ENCODE measurements around the gene LDAF1.
"Not testable (repeated sequence)": the region's sequence is repeated elsewhere in the genome, so short reads cannot be mapped to it uniquely, and the experiment has no call there.

Gene LDAF1

DNA sequence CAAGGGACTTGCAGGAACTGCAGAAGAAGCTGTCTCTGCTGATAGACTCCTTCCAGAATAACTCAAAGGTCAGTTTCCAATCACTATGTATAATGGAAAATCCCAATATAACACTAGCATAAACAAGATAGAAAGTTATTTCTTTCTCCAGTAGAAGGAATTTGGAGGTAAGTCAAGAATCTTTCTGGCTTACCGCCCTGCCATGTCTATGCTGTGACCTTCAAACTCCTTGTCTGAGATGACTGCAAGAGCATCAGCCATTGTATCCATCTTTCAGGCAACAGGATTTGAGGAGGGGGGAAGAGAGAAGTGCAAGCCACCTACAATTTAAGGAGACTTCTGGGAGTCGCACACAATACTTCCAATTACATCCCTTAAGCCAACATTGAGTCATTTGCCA, 2.7 kb downstream of the LDAF1 start:
- DNase-seq (ENCODE audit: low read depth in 2 of 2, low spot score in 1 of 2) = no peak

DNA sequence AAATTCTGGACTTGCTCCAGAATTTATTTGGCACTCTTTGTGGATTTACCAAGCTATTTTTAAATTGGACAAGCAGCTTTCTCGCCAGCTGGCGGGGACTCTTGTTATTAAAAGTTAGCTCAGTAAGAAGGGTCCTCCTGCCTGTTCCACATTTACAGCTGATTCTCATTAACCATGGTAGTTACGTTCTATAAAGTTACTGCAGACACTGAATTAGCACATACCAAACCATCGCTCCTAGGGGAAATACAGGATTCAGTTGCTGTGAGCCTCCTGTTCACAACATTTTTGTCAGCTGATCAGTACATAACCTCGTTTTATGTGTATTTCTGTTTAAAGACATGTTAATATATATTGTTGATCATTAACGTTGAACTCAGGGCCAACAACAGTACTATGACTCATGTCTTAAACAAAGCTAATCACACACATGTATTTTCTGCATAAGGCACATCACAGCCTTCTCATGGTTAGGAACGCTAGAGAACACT, 4.2 kb downstream of the LDAF1 start:
- DNase-seq (ENCODE audit: low read depth in 2 of 2, low spot score in 1 of 2) = no peak

GRCh38 chr16:21163576-21163975, 5.1 kb downstream of the LDAF1 start:
- DNase-seq (ENCODE audit: low read depth in 2 of 2, low spot score in 1 of 2) = no peak

GRCh38 chr16:21164521-21165168, 6.2 kb downstream of the LDAF1 start:
- DNase-seq (ENCODE audit: low read depth in 2 of 2, low spot score in 1 of 2) = no peak

GRCh38 chr16:21166561-21166961, 8.1 kb downstream of the LDAF1 start:
- DNase-seq (ENCODE audit: low read depth in 2 of 2, low spot score in 1 of 2) = no peak

- no peak for DNase-seq (ENCODE audit: low read depth in 2 of 2, low spot score in 1 of 2)
These were observed 8.9 kb downstream of the LDAF1 start for GRCh38 chr16:21167360-21167759.

DNA sequence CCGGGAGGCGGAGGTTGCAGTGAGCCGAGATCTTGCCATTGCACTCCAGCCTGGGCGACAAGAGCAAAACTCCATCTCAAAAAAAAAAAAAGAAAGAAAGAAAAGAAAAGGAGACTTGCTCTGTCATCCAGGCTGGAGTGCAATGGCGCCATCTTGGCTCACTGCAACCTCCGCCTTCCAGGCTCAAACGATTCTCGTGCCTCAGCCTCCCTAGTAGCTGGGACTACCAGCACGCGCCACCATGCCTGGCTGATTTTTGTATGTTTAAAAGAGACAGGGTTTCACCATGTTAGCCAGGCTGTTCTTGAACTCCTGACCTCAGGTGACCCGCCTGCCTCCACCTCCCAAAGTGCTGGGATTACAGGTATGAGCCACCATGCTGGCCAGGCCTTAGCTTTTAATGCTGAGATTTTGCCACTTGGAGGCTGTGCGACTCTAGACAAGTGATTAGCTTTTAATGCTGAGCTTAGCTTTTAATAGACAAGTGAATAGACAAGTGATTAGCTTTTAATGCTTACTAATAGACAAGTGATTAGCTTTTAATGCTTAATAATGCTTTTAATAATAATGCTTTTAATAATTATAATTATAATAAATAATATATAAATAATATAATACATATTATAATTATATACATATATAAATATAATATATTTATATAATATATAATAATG, 9.6 kb downstream of the LDAF1 start:
- no peak for DNase-seq (ENCODE audit: low read depth in 2 of 2, low spot score in 1 of 2)

DNA sequence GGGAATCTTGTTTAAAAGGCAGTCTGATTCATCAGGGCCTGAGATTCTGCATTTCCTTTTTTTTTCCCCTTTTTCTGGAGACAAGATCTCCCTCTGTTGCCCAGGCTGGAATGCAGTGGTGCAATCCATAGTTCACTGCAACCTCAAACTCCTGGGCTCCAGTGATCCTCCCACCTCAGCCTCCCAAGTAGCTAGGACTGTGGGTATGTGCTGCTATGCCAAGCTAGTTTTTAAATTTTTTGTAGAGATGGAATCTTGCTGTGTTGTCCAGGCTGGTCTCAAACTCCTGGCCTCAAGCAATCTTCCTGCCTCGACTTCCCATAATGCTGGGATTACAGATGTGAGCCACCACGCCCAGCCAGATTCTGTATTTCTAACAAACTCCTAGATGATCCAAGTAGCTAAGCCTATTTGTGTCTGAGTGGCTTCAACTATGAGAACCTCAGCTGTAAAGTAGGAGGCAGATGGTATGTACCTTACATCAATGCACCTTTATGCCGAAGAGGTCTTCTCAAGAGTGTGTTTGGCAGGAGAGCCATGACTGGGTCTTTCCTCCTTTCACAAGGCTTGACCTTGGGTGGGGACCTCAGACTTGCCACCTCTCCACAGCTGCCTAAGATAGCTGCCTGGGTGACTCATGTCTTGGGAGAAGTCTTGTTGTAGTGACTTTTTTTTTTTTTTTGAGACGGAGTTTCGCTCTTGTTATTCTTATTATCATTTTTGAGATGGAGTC, 10.9 kb downstream of the LDAF1 start:
- DNase-seq (ENCODE audit: low read depth in 2 of 2, low spot score in 1 of 2) = no peak

- DNase-seq (ENCODE audit: low read depth in 2 of 2, low spot score in 1 of 2) = not testable (repeated sequence)
These were observed 11.6 kb downstream of the LDAF1 start for GRCh38 chr16:21170116-21170515.

DNA sequence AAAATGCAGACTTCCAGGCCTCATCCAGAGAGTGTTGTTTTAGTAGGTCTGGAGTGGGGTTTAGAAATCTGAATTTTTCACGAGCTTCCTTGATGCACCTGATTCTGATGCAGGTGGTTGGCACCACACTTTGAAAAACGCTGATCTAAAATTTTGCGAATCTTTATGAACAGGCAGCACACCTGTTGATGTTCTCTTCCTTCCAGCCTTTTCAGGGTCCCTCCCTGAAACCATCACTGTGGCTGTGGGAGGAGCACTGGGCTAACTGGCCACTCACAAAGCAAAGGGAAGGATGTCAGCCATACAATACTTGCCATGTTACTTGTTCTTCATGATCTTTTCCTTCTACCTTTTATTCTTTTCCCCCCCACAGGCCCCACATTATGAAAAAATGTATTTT, 14.2 kb downstream of the LDAF1 start:
- no peak for DNase-seq (ENCODE audit: low read depth in 2 of 2, low spot score in 1 of 2)

DNA sequence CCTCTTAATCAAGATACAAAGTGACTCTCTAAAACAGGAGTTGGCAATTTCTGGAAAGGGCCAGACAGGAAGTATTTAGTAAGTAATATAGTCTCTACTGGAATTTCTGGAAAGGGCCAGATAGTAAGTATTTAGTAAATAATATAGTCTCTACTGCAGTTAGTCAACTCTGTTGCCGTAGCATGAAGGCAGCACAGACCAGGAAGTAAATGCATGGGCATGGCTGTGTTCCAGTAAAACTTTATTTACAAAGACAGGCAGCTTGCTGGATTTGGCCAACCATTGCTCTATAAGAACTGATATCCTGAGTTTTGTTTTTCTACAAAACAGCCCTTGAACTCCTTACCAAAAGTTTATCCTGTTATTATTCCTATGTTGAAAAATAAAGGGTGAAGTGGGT, 16.9 kb downstream of the LDAF1 start:
- DNase-seq (ENCODE audit: low read depth in 2 of 2, low spot score in 1 of 2) = no peak

- DNase-seq (ENCODE audit: low read depth in 2 of 2, low spot score in 1 of 2) = no peak
These were observed 20.9 kb downstream of the LDAF1 start for GRCh38 chr16:21179126-21179982.

DNA sequence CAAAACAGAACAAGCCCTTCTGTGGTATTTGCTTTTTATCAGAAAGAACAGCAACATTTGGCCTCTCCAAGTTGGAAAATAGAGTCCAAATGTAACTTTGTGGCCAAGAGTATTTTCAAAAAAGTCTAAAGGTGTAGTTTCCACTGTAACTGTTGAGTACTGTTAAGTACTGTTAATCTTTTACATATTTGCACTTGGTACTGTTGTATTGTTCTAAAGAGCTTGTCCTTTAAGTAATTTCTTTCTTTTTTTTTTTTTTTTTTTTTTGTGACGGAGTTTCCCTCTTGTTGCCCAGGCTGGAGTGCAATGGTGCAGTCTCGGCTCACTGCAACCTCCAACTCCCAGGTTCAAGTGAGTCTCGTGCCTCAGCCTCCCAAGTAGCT, 21.5 kb downstream of the LDAF1 start:
- DNase-seq (ENCODE audit: low read depth in 2 of 2, low spot score in 1 of 2) = no peak

DNA sequence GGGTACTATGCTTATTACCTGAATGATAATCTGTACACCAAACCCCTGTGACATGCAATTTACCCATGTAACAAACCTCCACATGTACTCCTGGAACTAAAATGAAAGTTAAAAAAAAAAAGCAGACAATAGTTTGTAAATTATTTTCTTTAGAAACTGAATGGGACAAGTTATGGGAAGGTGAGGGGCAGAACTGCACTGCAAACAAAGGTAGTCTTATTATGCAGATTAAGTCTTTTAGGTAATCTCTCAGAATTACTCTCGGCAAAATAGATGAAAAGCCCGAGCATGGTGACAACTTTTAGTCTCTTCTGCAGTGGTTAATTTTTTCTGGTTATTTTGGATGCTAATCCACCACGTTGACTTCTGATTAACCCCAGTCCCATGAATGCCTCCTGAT, 25.5 kb downstream of the LDAF1 start:
- DNase-seq (ENCODE audit: low read depth in 2 of 2, low spot score in 1 of 2) = no peak

GRCh38 chr16:21184834-21185233, 26.4 kb downstream of the LDAF1 start:
- DNase-seq (ENCODE audit: low read depth in 2 of 2, low spot score in 1 of 2) = no peak

GRCh38 chr16:21185659-21186325, 27.3 kb downstream of the LDAF1 start:
- DNase-seq (ENCODE audit: low read depth in 2 of 2, low spot score in 1 of 2) = no peak

GRCh38 chr16:21186326-21186691, 27.8 kb downstream of the LDAF1 start:
- DNase-seq (ENCODE audit: low read depth in 2 of 2, low spot score in 1 of 2) = no peak

GRCh38 chr16:21189311-21189710, 30.8 kb downstream of the LDAF1 start:
- DNase-seq (ENCODE audit: low read depth in 2 of 2, low spot score in 1 of 2) = no peak

GRCh38 chr16:21190013-21190412, 31.5 kb downstream of the LDAF1 start:
- no peak for DNase-seq (ENCODE audit: low read depth in 2 of 2, low spot score in 1 of 2)

DNA sequence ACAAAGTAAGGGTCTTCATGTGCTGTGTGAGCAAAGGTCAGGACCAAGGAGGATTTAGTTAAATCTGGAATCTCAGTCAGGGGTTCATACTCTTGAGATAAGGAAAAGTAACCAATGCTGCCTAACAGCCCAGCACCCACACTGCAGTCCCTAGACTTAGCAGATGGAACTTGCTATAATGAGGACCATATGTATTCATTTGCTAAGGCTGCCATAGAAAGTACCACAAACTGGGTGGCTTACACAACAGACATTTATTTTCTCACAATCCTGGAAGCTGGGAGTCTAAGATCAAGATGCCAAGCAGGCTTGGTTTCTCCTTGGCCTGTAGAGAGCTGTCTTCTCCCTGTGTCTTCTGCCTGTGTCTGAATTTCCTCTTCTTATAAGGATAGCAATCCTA, 32.1 kb downstream of the LDAF1 start:
- no peak for DNase-seq (ENCODE audit: low read depth in 2 of 2, low spot score in 1 of 2)

DNA sequence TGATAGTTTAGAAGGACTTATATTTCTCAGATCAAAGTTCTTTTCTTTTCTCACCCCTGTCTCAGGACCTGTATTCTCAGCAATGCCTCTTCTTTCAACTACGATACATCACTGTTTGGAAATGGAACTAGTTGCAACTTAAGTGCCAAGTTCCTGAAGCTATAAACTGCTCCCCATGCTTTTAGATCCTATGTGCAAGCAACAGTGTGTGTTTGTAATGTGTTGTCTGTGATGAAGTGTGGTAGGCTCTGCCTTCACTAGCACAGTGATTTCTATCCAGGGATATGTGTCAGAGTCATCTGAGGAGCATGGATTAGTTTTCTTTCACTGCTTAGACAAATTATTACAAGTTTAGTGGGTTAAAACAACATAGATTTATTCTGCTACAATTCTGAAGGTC, 34.5 kb downstream of the LDAF1 start:
- DNase-seq (ENCODE audit: low read depth in 2 of 2, low spot score in 1 of 2) = no peak

All from stimulated activated CD8-positive, alpha-beta memory T cell treated with anti-CD3 and anti-CD28 coated beads, Interleukin-4, amount 100 ng/mL, for 1 hour (primary cell).